Heart left ventricle (tissue), 16 donors: ENCODE data around the gene TAF7. TPM values are rescaled to one million over a fixed set of nuclear protein-coding genes. Genes with fewer than 3 reads are reported as not detected.

Experiments used
- ATAC-seq, 4 donors: fragments of 200-7000 bp; cut with Tn5 transposase; one replicate each; pipeline ENCODE4 v1.9.1; 2020 to 2022; ENCODE audit warnings: moderate library complexity in 4 of 4, mild to moderate bottlenecking in 3 of 4, moderate number of reproducible peaks in 1 of 4
- DNase-seq, 5 donors: peaks; one replicate each; pipeline ENCODE4 v3.0.0-alpha.2; 2020
- H3K27ac ChIP-seq, 12 donors: fragments of 200-600 bp; sonication (generic) in 4 of 12; one replicate each; pipeline versions ENCODE4 v1.5.0 to v1.8.0; 2016 to 2022; ENCODE audit warnings: mild to moderate bottlenecking in 2 of 12
- H3K27me3 ChIP-seq, 9 donors: fragments of 200-600 bp; sonication (generic) in 2 of 9; one replicate each; pipeline versions ENCODE4 v1.5.1 to v1.8.0; 2016 to 2022; ENCODE audit warnings: mild to moderate bottlenecking in 3 of 9
- H3K36me3 ChIP-seq, 9 donors: fragments of 200-600 bp; sonication (generic) in 2 of 9; one replicate each; pipeline versions ENCODE4 v1.5.0 to v1.8.0; 2018 to 2022; ENCODE audit warnings: mild to moderate bottlenecking in 2 of 9
- H3K4me1 ChIP-seq, 12 donors: fragments of 200-600 bp; sonication (generic) in 4 of 12; one replicate each; pipeline versions ENCODE4 v1.5.0 to v1.8.0; 2016 to 2022; ENCODE audit warnings: mild to moderate bottlenecking in 3 of 12
- H3K4me3 ChIP-seq, 12 donors: fragments of 200-600 bp; sonication (generic) in 4 of 12; one replicate each; pipeline versions ENCODE4 v1.5.0 to v1.8.0; 2017 to 2022; ENCODE audit warnings: mild to moderate bottlenecking in 9 of 12, moderate library complexity in 4 of 12
- H3K9me3 ChIP-seq, 12 donors: fragments of 200-600 bp; sonication (generic) in 4 of 12; one replicate each; pipeline versions ENCODE4 v1.5.0 to v1.8.0; 2016 to 2022; ENCODE audit warnings: mild to moderate bottlenecking in 1 of 12
- CTCF ChIP-seq, 12 donors: fragments of 200-600 bp; sonication (generic) in 4 of 12; IDR thresholded peaks; one replicate each; pipeline versions ENCODE4 v1.5.0 to v1.8.0; 2018 to 2022; ENCODE audit warnings: antibody characterized with exemption in 12 of 12, mild to moderate bottlenecking in 5 of 12
- POLR2A ChIP-seq, 2 donors: fragments of 450-650 bp; IDR thresholded peaks; one replicate each; pipeline ENCODE4 v1.6.1; 2017; ENCODE audit warnings: antibody characterized with exemption in 2 of 2, mild to moderate bottlenecking in 2 of 2, moderate library complexity in 2 of 2
- WGBS, 4 donors: extraction: QIAGEN DNeasy Blood & Tissue Kit in 2 of 4; methylation state at CpG; one replicate each; pipeline versions ENCODE4 v1.1.5 to v1.1.7; 2013 to 2018; 5-methylcytosine and 5-hydroxymethylcytosine counted together
- intact Hi-C, 10 donors: fragments of 100-400 bp; cut with DNase I; formaldehyde crosslinking; loops; one replicate each; pipeline versions ENCODE4 v1.11.1 to v1.14.2; 2022
- long read RNA-seq, 3 donors: library from polyadenylated mRNA; unstranded; transcript quantifications; one replicate each; pipeline ENCODE4 v2.0.0, GENCODE V29; 2020 to 2021
- polyA plus RNA-seq, 2 donors: library from polyadenylated mRNA; stranded (reverse); fragments of 200-250 nt; gene quantifications; one replicate each; pipeline ENCODE4 v1.2.3, GENCODE V29; 2013
- total RNA-seq, 9 donors: library from RNA; depleted of rRNA in 2 of 9; stranded (reverse); fragments of >200 nt in 2 of 9; fragmentation: NEBNext Ultra II Directional in 3 of 9; extraction: Animal tissue kit (Norgen Biotek cat#: 25700) in 3 of 9; gene quantifications; one replicate each; pipeline versions ENCODE4 v1.1.0 to v1.2.4, GENCODE V29; 2016 to 2023
- donor health status: ischemic (EF 13 %, LVEDD 7.1; RV severe dilation, severe dysfunction).
- donor health status: healthy with polysubstance abuse.
- donor health status: DM: no; HTN: yes; CAD: no.
- donor health status: DM: no; HTN: no; CAD: no.
- donor health status: ischemic (EF 25% LVEDD 6.9; RV normal size, moderate dysfunction).
- donor health status: ischemic (EF 25% LVEDD 5.7; RV mildly dilated, moderate dysfunction).
- donor health status: healthy.
- donor health status: DM: yes; HTN: yes; CAD: no.
- donor health status: ischemic (EF 35%, LVEDD 5.7; RV mildly dilated, moderate dysfunction).
- donor health status: nonischemic (EF 11% LVEDD 7.7; RV severe dilation, severe dysfunction).
- donor health status: DM: yes; HTN: yes; CAD: no.
- donor health status: PGD.
- donor health status: ischemic (EF 29% LVEDD 5.4; RV normal size, mild dysfunction).
- donor health status: nonischemic (EF 23%, LVEDD 6.1; RV moderate dilation, normal function).

The TAF7 gene
- 100 to 1,000 TPM in 4 of 9 donors, 10 to 100 TPM in 5; 73.9 to 107 (median 99.9) TPM for total RNA-seq
- polyA plus RNA-seq = 100 to 1,000 TPM in 1 of 2 donors, 10 to 100 TPM in 1; 47.2 to 159 TPM
- long read RNA-seq, donor 1, transcript TAF7-201 (1 exons, 2,334 nt) = major isoform, 273 of 273 reads
- long read RNA-seq, donor 1, partial matches to known transcripts = 0 of 273 reads
- long read RNA-seq, donor 1, other reads (novel, unspliced or antisense) = 0 of 273 reads
- long read RNA-seq, donor 2, transcript TAF7-201 (1 exons, 2,334 nt) = major isoform, 665 of 665 reads
- long read RNA-seq, donor 2, partial matches to known transcripts = 0 of 665 reads
- long read RNA-seq, donor 2, other reads (novel, unspliced or antisense) = 0 of 665 reads
- long read RNA-seq, donor 3, transcript TAF7-201 (1 exons, 2,334 nt) = major isoform, 207 of 207 reads
- long read RNA-seq, donor 3, partial matches to known transcripts = 0 of 207 reads
- long read RNA-seq, donor 3, other reads (novel, unspliced or antisense) = 0 of 207 reads

DNA sequence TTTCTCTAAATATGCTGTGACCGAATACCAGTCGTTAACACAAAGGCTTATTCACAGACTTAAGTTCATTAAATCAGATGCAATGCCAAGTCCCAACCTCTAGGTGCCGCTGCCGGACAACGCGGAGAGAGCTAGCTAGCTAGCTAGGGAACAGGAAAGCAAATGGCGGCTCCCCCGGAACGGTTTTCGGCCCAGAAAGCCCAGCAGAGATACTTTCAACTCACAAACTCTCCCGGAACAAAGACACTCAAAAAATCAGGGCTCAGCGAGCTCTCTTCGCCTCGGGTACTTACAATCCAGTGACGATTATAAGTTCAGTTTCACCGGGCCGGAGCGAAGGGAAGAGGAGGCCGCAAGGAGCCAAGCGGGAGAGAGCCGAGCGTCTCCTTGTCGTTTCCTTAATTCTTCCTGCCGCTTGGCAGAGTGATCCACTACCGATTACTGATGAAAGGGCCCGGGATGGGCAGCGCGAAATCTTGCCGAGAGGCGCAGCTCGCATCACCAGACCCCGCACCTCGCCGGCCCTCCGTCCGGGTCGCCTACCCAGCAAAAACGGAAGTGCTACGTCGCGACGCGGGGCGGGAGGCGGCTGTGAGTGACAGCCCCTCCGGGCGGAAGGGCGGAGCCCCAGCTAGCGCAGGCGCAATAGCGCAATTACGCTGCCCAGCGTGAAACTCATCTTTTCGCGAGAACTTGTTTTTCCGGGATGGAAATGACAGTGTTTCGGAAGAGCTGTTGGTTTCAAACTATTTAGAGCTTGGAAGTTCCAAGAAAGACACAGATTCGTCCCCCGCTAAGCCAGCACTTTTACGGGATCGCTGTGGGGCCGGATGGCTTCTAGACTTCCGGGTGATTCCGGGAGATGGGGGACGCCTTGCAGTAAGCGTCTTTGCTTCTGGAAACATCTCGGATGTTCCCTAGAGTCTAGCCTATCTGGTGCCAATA, at the start of gene TAF7:
Gene TAF7, minus strand, starts transcription at position 560 of the 945 bp plus-strand sequence. CDS start 740 bp downstream, outside the sequence.
- peak; percentile 70 to 91 (median 86) for TF ChIP-seq CTCF (IDR thresholded peaks at IDR 0.05)
- TF ChIP-seq POLR2A (IDR thresholded peaks at IDR 0.05) = peak; percentile 91 to 94
- no peaks in the 10 kb centered on the region for H3K27me3 ChIP-seq
- DNase-seq = peak; percentile 89 to 96 (median 93)
- H3K36me3 ChIP-seq = peaks cover 0 to 45% (median 13%) of the 10 kb centered on the region in 9 donors
- H3K4me3 ChIP-seq = peak within 1 kb of the TSS; percentile 32 to 88 (median 74)
- peaks cover 4 to 73% (median 50%) of the 10 kb centered on the region in 12 donors for H3K9me3 ChIP-seq
- peak; percentile 99 to 100 (median 100) for ATAC-seq
- peak within 1 kb of the TSS; percentile 85 to 97 (median 92) for H3K27ac ChIP-seq
- H3K4me1 ChIP-seq = peaks cover 0 to 18% (median 8%) of the 10 kb centered on the region in 12 donors
- WGBS, 4 donors = 1% methylated on average over 64 to 67 of the region's 67 CpGs
- intact Hi-C loops = loop anchor here in 6 of 10 donors (2.0 to 10.0 kb wide), 4 partner anchors 204 to 244 kb away; no protein-coding TSS in a partner anchor

- WGBS, 4 donors = 38 to 58% (median 47%) methylated on average over 26 to 46 of the region's 46 CpGs
- intact Hi-C loops = loop anchor here in 2 of 10 donors (10.0 kb wide), 1 partner anchor 49 kb away; the partner anchor contains the start of genes PCDHGA10 (in 2 of the 2) and PCDHGB7 (in 2 of the 2)
- ATAC-seq = no peak
- TF ChIP-seq POLR2A (IDR thresholded peaks at IDR 0.05) = no peak
- TF ChIP-seq CTCF (IDR thresholded peaks at IDR 0.05) = no peak
- DNase-seq = no peak
- Histone ChIP-seq H3K4me1 (peaks cover 0 to 30% (median 0%) of the 10 kb centered on the region in 12 donors), H3K4me3 (no peak overlapping the region), H3K9me3 (peaks cover 0 to 98% (median 62%) of the 10 kb centered on the region in 12 donors), H3K36me3 (peaks cover 0 to 10% (median 0%) of the 10 kb centered on the region in 9 donors), H3K27me3 (peaks cover 0 to 50% (median 0%) of the 10 kb centered on the region in 9 donors), H3K27ac (no peak overlapping the region)
Observed at GRCh38 chr5:141366016-141366896, 45.7 kb upstream of the TAF7 start.

DNA sequence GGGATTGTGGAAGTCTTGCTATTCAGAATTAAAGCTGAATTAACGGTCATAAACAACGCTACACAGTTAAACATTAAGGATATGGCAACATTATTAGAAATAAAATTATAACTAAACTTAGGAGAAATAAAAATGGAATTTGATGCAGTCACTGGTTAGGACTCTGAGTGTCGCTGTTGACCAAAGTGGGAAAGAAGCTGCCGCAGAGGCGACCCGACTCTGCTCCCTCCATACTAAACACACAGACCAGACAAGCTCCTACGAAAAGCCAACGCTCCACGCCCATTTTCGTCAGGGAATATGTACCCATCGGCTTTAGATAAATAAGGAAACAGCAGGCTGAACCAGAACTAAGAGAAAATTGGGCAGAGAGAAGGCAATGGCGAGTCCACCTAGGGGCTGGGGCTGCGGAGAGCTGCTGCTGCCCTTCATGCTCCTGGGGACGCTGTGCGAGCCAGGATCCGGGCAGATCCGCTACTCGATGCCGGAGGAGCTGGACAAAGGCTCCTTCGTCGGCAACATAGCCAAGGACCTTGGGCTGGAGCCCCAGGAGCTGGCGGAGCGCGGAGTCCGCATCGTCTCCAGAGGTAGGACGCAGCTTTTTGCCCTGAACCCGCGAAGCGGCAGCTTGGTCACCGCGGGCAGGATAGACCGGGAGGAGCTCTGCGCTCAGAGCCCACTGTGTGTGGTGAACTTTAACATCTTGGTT, 43.5 kb upstream of the TAF7 start, which contains the start of gene PCDHGA5:
Gene PCDHGA5, plus strand, starts transcription at position 211 of the 709 bp plus-strand sequence. Its CDS starts 169 bp downstream, at position 380.
- H3K27ac ChIP-seq = peak within 1 kb of the TSS in 1 of 12 donors; percentile 14
- H3K4me3 ChIP-seq = peak within 1 kb of the TSS in 9 of 12 donors; percentile 2 to 34 (median 19)
- peaks cover 0 to 46% (median 0%) of the 10 kb centered on the region in 9 donors for H3K27me3 ChIP-seq
- peaks cover 0 to 11% (median 0%) of the 10 kb centered on the region in 9 donors for H3K36me3 ChIP-seq
- peaks cover 0 to 18% (median 0%) of the 10 kb centered on the region in 12 donors for H3K4me1 ChIP-seq
- TF ChIP-seq POLR2A (IDR thresholded peaks at IDR 0.05) (no peak), CTCF (IDR thresholded peaks at IDR 0.05) (peak in 6 of 12 donors; percentile 5 to 22 (median 17))
- peak; percentile 21 to 66 (median 52) for ATAC-seq
- DNase-seq = peak in 1 of 5 donors; percentile 24
- H3K9me3 ChIP-seq = peaks cover 0 to 98% (median 77%) of the 10 kb centered on the region in 12 donors
- WGBS, 4 donors = 23 to 32% (median 27%) methylated on average over 29 to 34 of the region's 34 CpGs
- intact Hi-C loops = loop anchor here in 3 of 10 donors (5.0 to 10.0 kb wide), 2 partner anchors 48 to 51 kb away; partner anchors contain the start of genes PCDHGA10 (in 3 of the 3) and PCDHGB7 (in 2 of the 3)
